ENCODE measurements around the gene DCAF12.

DCAF12 gene

GRCh38 chr9:34089311-34089710 is 37.2 kb downstream of the DCAF12 start (continued):
- no peak for TF ChIP-seq ZBTB44 (tag by site-specific recombination; IDR thresholded peaks at IDR 0.05)

- CTCF ChIA-PET: interaction anchor here (0.7 kb wide), 1 partner anchor 21 kb away, joined by 3 read pairs; no protein-coding TSS in a partner anchor
- H3K36me3 ChIP-seq (ENCODE audit: control insufficient read depth in 2 of 2, insufficient read depth in 1 of 2, low read length in 2 of 2): peaks cover 26 to 66% of the 10 kb centered on the region in 2 experiments
These were observed 39.1 kb downstream of the DCAF12 start for GRCh38 chr9:34087370-34087769.

More at GRCh38 chr9:34087370-34087769, 39.1 kb downstream of the DCAF12 start:
- no peak overlapping the region for H3K4me3 ChIP-seq (ENCODE audit: low read depth, low read length)
- TF ChIP-seq ZNF23 (tag by site-specific recombination; IDR thresholded peaks at IDR 0.05; ENCODE audit: borderline replicate concordance): no peak
- no peak for TF ChIP-seq ZNF391 (tag by site-specific recombination; IDR thresholded peaks at IDR 0.05; ENCODE audit: borderline replicate concordance, low read depth)
- TF ChIP-seq ZNF146 (tag by site-specific recombination; IDR thresholded peaks at IDR 0.05): no peak
- TF ChIP-seq ZNF37A (tag by site-specific recombination; IDR thresholded peaks at IDR 0.05): no peak
- no peak for TF ChIP-seq ZNF777 (tag by site-specific recombination; IDR thresholded peaks at IDR 0.05; ENCODE audit: borderline replicate concordance)
- TF ChIP-seq ZSCAN4 (tag by site-specific recombination; IDR thresholded peaks at IDR 0.05): no peak
- no peak for TF ChIP-seq BCL11B (tag by site-specific recombination; IDR thresholded peaks at IDR 0.05; ENCODE audit: low read depth)
- TF ChIP-seq ZNF26 (tag by site-specific recombination; IDR thresholded peaks at IDR 0.05): no peak
- TF ChIP-seq ZNF548 (tag by site-specific recombination; IDR thresholded peaks at IDR 0.05): no peak
- no peak for TF ChIP-seq ZNF266 (tag by site-specific recombination; IDR thresholded peaks at IDR 0.05; ENCODE audit: low read depth)
- no peak for TF ChIP-seq CTCF (tag by site-specific recombination; IDR thresholded peaks at IDR 0.05)
- TF ChIP-seq ZNF155 (tag by site-specific recombination; IDR thresholded peaks at IDR 0.05): no peak
- TF ChIP-seq MEIS1 (CRISPR knock-in tag; IDR thresholded peaks at IDR 0.05; ENCODE audit: borderline replicate concordance): no peak
- TF ChIP-seq ZNF792 (tag by site-specific recombination; IDR thresholded peaks at IDR 0.05): no peak
- TF ChIP-seq ZNF404 (tag by site-specific recombination; IDR thresholded peaks at IDR 0.05): no peak
- TF ChIP-seq KLF8 (tag by site-specific recombination; IDR thresholded peaks at IDR 0.05): no peak
- no peak for TF ChIP-seq ZBTB10 (tag by site-specific recombination; IDR thresholded peaks at IDR 0.05)
- TF ChIP-seq ZNF174 (tag by site-specific recombination; IDR thresholded peaks at IDR 0.05): no peak
- no peak for TF ChIP-seq ZNF48 (tag by site-specific recombination; IDR thresholded peaks at IDR 0.05)
- POLR2A ChIA-PET: no interaction called here
- H3K27ac ChIP-seq (ENCODE audit: extremely low read depth, low read depth, low read length): no peak overlapping the region
- no peaks in the 10 kb centered on the region for H3K4me1 ChIP-seq (ENCODE audit: control insufficient read depth, insufficient read depth, low read length)
- no peaks in the 10 kb centered on the region for H3K9me3 ChIP-seq (ENCODE audit: control insufficient read depth, insufficient read depth, low read depth, low read length)
